Measurements from ENCODE around the gene HCFC2. TPM values are rescaled to one million over a fixed set of nuclear protein-coding genes. Genes with fewer than 3 reads are reported as not detected.

The HCFC2 gene
- total RNA-seq, 1 donor from 2014 or later = 19.4 TPM

DNA sequence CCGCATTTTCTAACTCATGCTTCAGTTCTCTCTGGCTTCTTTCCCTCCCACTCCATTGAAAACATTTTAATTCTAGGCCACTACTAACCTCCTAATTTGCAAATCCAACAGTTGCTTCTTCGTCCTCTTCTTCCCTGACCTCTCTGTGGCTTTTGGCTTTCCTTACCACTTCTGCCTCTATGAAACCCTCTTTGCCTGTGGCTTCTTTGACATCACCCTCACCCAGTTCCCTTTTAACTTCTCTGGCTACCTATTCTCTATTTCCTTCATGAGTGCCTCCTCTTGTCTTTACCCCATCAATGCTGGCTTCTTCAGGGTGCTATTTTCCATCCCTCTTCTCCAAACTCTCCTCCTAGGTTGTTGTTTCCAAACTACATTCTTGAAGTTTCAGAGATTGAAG lies 4.4 kb upstream of the HCFC2 start:
- intact Hi-C loops (cut with DNase I) = no loop called here
- Histone ChIP-seq H3K27ac (no peak overlapping the region), H3K4me3 (no peak overlapping the region), H3K36me3 (no peaks in the 10 kb centered on the region), H3K9me3 (no peaks in the 10 kb centered on the region), H3K4me1 (peaks cover 12% of the 10 kb centered on the region), H3K27me3 (no peaks in the 10 kb centered on the region)
- DNase-seq (no peak), ATAC-seq (no peak)
- TF ChIP-seq, protein P1, sequence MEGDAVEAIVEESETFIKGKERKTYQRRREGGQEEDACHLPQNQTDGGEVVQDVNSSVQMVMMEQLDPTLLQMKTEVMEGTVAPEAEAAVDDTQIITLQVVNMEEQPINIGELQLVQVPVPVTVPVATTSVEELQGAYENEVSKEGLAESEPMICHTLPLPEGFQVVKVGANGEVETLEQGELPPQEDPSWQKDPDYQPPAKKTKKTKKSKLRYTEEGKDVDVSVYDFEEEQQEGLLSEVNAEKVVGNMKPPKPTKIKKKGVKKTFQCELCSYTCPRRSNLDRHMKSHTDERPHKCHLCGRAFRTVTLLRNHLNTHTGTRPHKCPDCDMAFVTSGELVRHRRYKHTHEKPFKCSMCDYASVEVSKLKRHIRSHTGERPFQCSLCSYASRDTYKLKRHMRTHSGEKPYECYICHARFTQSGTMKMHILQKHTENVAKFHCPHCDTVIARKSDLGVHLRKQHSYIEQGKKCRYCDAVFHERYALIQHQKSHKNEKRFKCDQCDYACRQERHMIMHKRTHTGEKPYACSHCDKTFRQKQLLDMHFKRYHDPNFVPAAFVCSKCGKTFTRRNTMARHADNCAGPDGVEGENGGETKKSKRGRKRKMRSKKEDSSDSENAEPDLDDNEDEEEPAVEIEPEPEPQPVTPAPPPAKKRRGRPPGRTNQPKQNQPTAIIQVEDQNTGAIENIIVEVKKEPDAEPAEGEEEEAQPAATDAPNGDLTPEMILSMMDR (IDR thresholded peaks at IDR 0.05) = no peak

DNA sequence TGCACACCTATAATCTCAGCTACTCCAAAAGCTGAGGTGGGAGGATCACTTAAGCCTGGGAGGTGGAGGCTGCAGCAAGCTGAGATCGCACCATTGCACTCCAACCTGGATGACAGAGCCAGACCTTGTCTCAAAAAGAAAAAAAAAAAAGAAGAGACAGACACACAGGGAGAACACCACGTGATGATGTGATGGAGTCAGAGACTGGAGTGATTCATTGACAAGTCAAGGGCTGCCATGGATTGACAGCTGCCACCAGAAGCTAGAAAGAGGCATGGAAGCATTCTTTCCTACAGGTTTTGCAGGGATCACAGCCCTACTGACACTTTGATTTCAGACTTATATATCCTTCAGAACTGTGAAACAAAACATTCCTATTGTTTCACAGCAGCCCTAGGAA lies 3.5 kb upstream of the HCFC2 start:
- ATAC-seq = no peak

DNA sequence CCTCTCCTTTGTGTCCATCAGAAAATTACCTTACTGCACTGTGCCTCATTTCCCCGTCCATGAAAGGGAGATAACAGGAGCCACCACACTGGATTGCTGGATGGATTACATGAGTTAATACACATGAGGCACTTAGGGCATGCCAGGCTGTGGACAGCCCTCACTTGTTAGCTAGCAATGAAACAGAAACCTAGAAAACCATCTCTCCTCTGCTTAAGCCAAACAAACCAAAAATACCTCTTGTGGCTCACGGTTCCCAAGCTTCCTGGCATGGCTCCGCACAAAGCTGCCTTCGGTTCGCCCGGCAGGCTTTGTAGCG lies 660 bp upstream of the HCFC2 start:
- no peaks in the 10 kb centered on the region for H3K27me3 ChIP-seq
- peak; percentile 3 for ATAC-seq
- no peaks in the 10 kb centered on the region for H3K9me3 ChIP-seq
- peaks cover 26% of the 10 kb centered on the region for H3K36me3 ChIP-seq
- H3K4me1 ChIP-seq = peaks cover 8% of the 10 kb centered on the region
- TF ChIP-seq, protein P1 (IDR thresholded peaks at IDR 0.05) = no peak
- intact Hi-C loops (cut with DNase I) = no loop called here
- no peak for DNase-seq
- H3K27ac ChIP-seq = peak overlapping the region; percentile 80
- H3K4me3 ChIP-seq = peak overlapping the region; percentile 90

More for the DNA sequence above, 3.5 kb upstream of the HCFC2 start:
- intact Hi-C loops (cut with DNase I) = no loop called here
- no peak for DNase-seq
- no peak overlapping the region for H3K4me3 ChIP-seq
- H3K27ac ChIP-seq = no peak overlapping the region
- TF ChIP-seq, protein P1 (IDR thresholded peaks at IDR 0.05) = no peak
- no peaks in the 10 kb centered on the region for H3K27me3 ChIP-seq
- no peaks in the 10 kb centered on the region for H3K36me3 ChIP-seq
- peaks cover 12% of the 10 kb centered on the region for H3K4me1 ChIP-seq
- no peaks in the 10 kb centered on the region for H3K9me3 ChIP-seq

DNA sequence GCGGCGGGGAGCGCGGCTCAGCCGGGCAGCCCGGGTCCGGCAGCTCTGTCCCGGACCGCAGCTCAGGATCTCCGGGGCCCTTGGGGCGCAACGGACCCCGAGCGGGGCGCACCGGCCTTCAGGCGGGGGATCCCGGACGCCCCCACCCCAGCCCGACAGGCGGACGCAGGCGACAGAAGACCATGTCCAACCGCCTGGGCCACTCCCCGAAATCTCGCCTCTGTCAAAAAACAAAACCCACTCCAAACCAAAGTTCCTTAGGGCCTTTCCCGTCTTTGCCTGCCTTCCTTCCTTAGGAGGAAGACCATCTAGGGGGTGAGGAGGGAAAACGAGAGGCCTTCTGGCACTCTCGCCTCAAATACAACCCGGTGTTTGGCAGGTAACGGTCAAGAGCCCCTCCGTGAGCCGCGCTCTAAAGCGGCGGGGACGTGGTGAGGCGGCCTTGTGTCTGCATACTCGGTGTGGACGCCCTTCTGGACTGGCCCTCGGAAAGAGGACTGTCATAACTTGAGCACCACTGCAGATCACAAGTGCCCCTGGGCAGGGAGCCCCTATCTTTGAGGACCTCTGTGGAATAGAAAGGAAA lies 604 bp downstream of the HCFC2 start:
- Histone ChIP-seq H3K36me3 (peaks cover 37% of the 10 kb centered on the region), H3K27ac (peak overlapping the region; percentile 80), H3K9me3 (no peaks in the 10 kb centered on the region), H3K4me1 (peaks cover 8% of the 10 kb centered on the region), H3K27me3 (no peaks in the 10 kb centered on the region), H3K4me3 (peak overlapping the region; percentile 90)
- no peak for DNase-seq
- peak; percentile 5 for ATAC-seq
- TF ChIP-seq, protein P1 (IDR thresholded peaks at IDR 0.05) = no peak
- intact Hi-C loops (cut with DNase I) = no loop called here

DNA sequence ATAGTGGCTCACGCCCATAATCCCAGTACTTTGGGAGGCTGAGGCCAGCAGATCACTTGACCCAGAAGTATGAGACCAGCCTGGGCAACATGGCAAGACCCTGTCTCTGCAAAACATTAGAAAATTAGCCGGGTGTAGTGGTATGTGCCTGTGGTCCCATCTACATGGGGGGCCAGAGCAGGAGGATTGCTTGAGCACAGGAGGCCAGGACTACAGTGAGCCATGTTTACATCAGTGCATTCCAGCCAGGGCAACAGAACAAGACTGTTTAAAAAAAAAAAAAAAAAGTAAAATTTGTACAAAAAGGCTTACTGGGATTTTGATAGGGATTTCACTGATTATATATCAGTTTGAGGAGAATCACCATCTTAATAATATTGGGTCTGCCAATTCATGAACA lies 7.8 kb downstream of the HCFC2 start:
- Histone ChIP-seq H3K27ac (no peak overlapping the region), H3K4me3 (no peak overlapping the region), H3K4me1 (no peaks in the 10 kb centered on the region), H3K27me3 (no peaks in the 10 kb centered on the region), H3K36me3 (peaks cover 36% of the 10 kb centered on the region), H3K9me3 (no peaks in the 10 kb centered on the region)
- TF ChIP-seq, protein P1 (IDR thresholded peaks at IDR 0.05) = no peak
- ATAC-seq (no peak), DNase-seq (no peak)
- intact Hi-C loops (cut with DNase I) = no loop called here

DNA sequence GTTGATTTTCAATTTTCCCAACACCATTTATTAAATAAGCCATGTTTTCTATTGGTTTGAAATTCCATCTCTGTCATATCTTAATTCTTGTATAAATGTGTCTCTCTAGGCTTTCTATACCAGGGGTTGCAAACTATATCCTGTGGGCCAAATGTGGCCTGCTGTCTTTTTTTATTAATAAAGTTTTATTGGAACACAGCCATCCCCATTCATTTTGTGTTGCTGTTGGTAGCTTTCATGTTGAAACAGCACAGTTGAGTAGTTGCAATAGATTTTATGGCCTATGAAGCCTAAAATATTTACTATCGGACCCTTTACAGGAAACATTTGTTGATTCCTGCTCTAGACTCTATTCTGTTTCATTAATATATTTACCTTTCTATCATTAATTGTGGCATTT lies 9.4 kb downstream of the HCFC2 start:
- H3K27me3 ChIP-seq = no peaks in the 10 kb centered on the region
- H3K4me3 ChIP-seq = no peak overlapping the region
- intact Hi-C loops (cut with DNase I) = no loop called here
- H3K36me3 ChIP-seq = peaks cover 28% of the 10 kb centered on the region
- TF ChIP-seq, protein P1 (IDR thresholded peaks at IDR 0.05) = no peak
- no peak for DNase-seq
- H3K9me3 ChIP-seq = no peaks in the 10 kb centered on the region
- H3K4me1 ChIP-seq = no peaks in the 10 kb centered on the region
- H3K27ac ChIP-seq = no peak overlapping the region
- no peak for ATAC-seq
